Spleen (tissue), 11 donors: ENCODE results near the gene GADD45B. TPM values are rescaled to one million over a fixed set of nuclear protein-coding genes. Genes with fewer than 3 reads are reported as not detected.

Source experiments
- DNase-seq: peaks from one replicate; pipeline ENCODE4 v3.0.0-alpha.2; 2020
- H3K27ac ChIP-seq, 8 donors: fragments of 200-600 bp; sonication (generic) in 7 of 8; 1 replicate in 4 of 8; 2 replicates in 4 of 8; pipeline versions ENCODE4 v1.5.0 to v1.8.0; 2016 to 2021; ENCODE audit warnings: inconsistent platforms in 4 of 8, mild to moderate bottlenecking in 4 of 8, moderate library complexity in 1 of 8
- H3K27me3 ChIP-seq, 7 donors: fragments of 200-600 bp; sonication (generic) in 6 of 7; replicated peaks in 1 of 7; 1 replicate in 4 of 7; 2 replicates in 3 of 7; pipeline versions ENCODE4 v1.5.0 to v1.8.0; 2016 to 2021; ENCODE audit warnings: inconsistent platforms in 3 of 7, mild to moderate bottlenecking in 1 of 7
- H3K36me3 ChIP-seq, 6 donors: fragments of 200-600 bp; sonication (generic) in 5 of 6; 1 replicate in 4 of 6; 2 replicates in 2 of 6; pipeline versions ENCODE4 v1.5.0 to v1.8.0; 2016 to 2021; ENCODE audit warnings: inconsistent platforms in 2 of 6
- H3K4me1 ChIP-seq, 6 donors: fragments of 200-600 bp; sonication (generic) in 5 of 6; 1 replicate in 3 of 6; 2 replicates in 3 of 6; pipeline versions ENCODE4 v1.5.0 to v1.8.0; 2016 to 2021; ENCODE audit warnings: inconsistent platforms in 3 of 6
- H3K4me3 ChIP-seq, 8 donors: fragments of 200-600 bp; sonication (generic) in 7 of 8; 1 replicate in 4 of 8; 2 replicates in 4 of 8; pipeline versions ENCODE4 v1.5.0 to v1.8.0; 2016 to 2021; ENCODE audit warnings: inconsistent platforms in 4 of 8, mild to moderate bottlenecking in 4 of 8, moderate library complexity in 2 of 8
- H3K9me3 ChIP-seq, 8 donors: fragments of 200-600 bp; sonication (generic) in 7 of 8; 1 replicate in 4 of 8; 2 replicates in 4 of 8; pipeline versions ENCODE4 v1.5.0 to v1.8.0; 2016 to 2021; ENCODE audit warnings: inconsistent platforms in 4 of 8
- CTCF ChIP-seq, 11 experiments: fragments of 200-600 bp in 7 of 11; fragments of 450-650 bp in 4 of 11; sonication (generic) in 4 of 11; IDR thresholded peaks in 8 of 11; conservative IDR thresholded peaks in 3 of 11; 1 replicate in 7 of 11; 2 replicates in 4 of 11; pipeline versions ENCODE4 v1.4.0 to v1.8.0; 2016 to 2021; ENCODE audit warnings: antibody characterized with exemption in 11 of 11, inconsistent platforms in 4 of 11, mild to moderate bottlenecking in 1 of 11
- POLR2A ChIP-seq, 3 donors: fragments of 450-650 bp; IDR thresholded peaks; one replicate each; pipeline ENCODE4 v1.5.1; 2017; ENCODE audit warnings: antibody characterized with exemption in 3 of 3, mild to moderate bottlenecking in 1 of 3
- POLR2AphosphoS5 ChIP-seq, 3 donors: sonication (generic); formaldehyde crosslinking; IDR thresholded peaks; one replicate each; pipeline ENCODE4 v1.5.1; 2017; ENCODE audit warnings: antibody characterized with exemption in 3 of 3
- WGBS, 5 donors: extraction: QIAGEN DNeasy Blood & Tissue Kit in 3 of 5; methylation state at CpG; one replicate each; pipeline versions ENCODE4 v1.1.5 to v1.1.7; 2013 to 2018; 5-methylcytosine and 5-hydroxymethylcytosine counted together
- intact Hi-C: fragments of 100-400 bp; cut with DNase I; formaldehyde crosslinking; loops from one replicate; pipeline ENCODE4 v1.15.0; 2023; ENCODE audit warnings: low total_unique reads
- polyA plus RNA-seq, 3 donors: library from polyadenylated mRNA; stranded (reverse); fragments of 200-250 nt; gene quantifications; one replicate each; pipeline ENCODE4 v1.2.1, GENCODE V29; 2013
- total RNA-seq, 7 donors: library from RNA; depleted of rRNA in 3 of 7; stranded (reverse); fragments of >200 nt in 3 of 7; fragmentation: NEBNext Ultra II Directional in 4 of 7; extraction: Animal tissue kit (Norgen Biotek cat#: 25700) in 4 of 7; gene quantifications; one replicate each; pipeline versions ENCODE4 v1.1.0 to v1.2.1, GENCODE V29; 2016 to 2021
- donor health status: healthy with polysubstance abuse.
- donor health status: DM: no; HTN: no; CAD: no; lungs with moderate emphysema.
- donor health status: DM: no; HTN: no; CAD: no.
- donor health status: Bipolar disorder and iron deficiency.
- donor health status: healthy.
- donor health status: DM: no; HTN: no; CAD: no.
- donor health status: DM: yes; HTN: yes; CAD: no.

GADD45B gene
- total and polyA plus RNA-seq, 10 donors = 40.6 to 114 (median 75.8) TPM

GRCh38 chr19:2482354-2483038 is 6.6 kb downstream of the GADD45B start:
- H3K4me3 ChIP-seq = no peak overlapping the region
- WGBS, 5 donors = 74 to 84% (median 77%) methylated on average over 12 of the region's 12 CpGs
- TF ChIP-seq POLR2AphosphoS5 (IDR thresholded peaks at IDR 0.05) = no peak
- no peak for TF ChIP-seq POLR2A (IDR thresholded peaks at IDR 0.05)
- TF ChIP-seq CTCF (IDR thresholded peaks at IDR 0.05 in 8 of 11, conservative IDR thresholded peaks at IDR 0.05 in 3 of 11) = no peak
- peaks cover 0 to 31% (median 25%) of the 10 kb centered on the region in 8 donors for H3K9me3 ChIP-seq
- DNase-seq = no peak
- H3K27ac ChIP-seq = no peak overlapping the region
- H3K4me1 ChIP-seq = peaks cover 0 to 37% (median 25%) of the 10 kb centered on the region in 6 donors
- H3K36me3 ChIP-seq = peaks cover 0 to 9% (median 5%) of the 10 kb centered on the region in 6 donors
- H3K27me3 ChIP-seq = no peaks in the 10 kb centered on the region
- intact Hi-C loops = no loop called here

- peaks cover 0 to 3% (median 0%) of the 10 kb centered on the region in 6 donors for H3K36me3 ChIP-seq
- peaks cover 0 to 31% (median 25%) of the 10 kb centered on the region in 8 donors for H3K9me3 ChIP-seq
- H3K4me3 ChIP-seq = no peak overlapping the region
- H3K4me1 ChIP-seq = peaks cover 5 to 37% (median 24%) of the 10 kb centered on the region in 6 donors
- DNase-seq = no peak
- H3K27ac ChIP-seq = no peak overlapping the region
- WGBS, 5 donors = 81 to 90% (median 87%) methylated on average over 6 of the region's 6 CpGs
- intact Hi-C loops = no loop called here
- H3K27me3 ChIP-seq = peaks cover 0 to 4% (median 2%) of the 10 kb centered on the region in 7 donors
- no peak for TF ChIP-seq CTCF (IDR thresholded peaks at IDR 0.05 in 8 of 11, conservative IDR thresholded peaks at IDR 0.05 in 3 of 11)
- TF ChIP-seq POLR2AphosphoS5 (IDR thresholded peaks at IDR 0.05) = no peak
- TF ChIP-seq POLR2A (IDR thresholded peaks at IDR 0.05) = no peak
Observed at GRCh38 chr19:2483084-2483483, 7.2 kb downstream of the GADD45B start.

- H3K36me3 ChIP-seq = no peaks in the 10 kb centered on the region
- no peak for DNase-seq
- TF ChIP-seq POLR2AphosphoS5 (IDR thresholded peaks at IDR 0.05) = no peak
- no peak for TF ChIP-seq CTCF (IDR thresholded peaks at IDR 0.05 in 8 of 11, conservative IDR thresholded peaks at IDR 0.05 in 3 of 11)
- H3K9me3 ChIP-seq = peaks cover 0 to 31% (median 25%) of the 10 kb centered on the region in 8 donors
- no peak overlapping the region for H3K4me3 ChIP-seq
- WGBS, 5 donors = 79 to 94% (median 94%) methylated on average over 4 of the region's 4 CpGs
- H3K4me1 ChIP-seq = peaks cover 10 to 37% (median 24%) of the 10 kb centered on the region in 6 donors
- H3K27me3 ChIP-seq = peaks cover 0 to 10% (median 8%) of the 10 kb centered on the region in 7 donors
- intact Hi-C loops = no loop called here
- H3K27ac ChIP-seq = no peak overlapping the region
Observed at GRCh38 chr19:2483484-2484151, 7.7 kb downstream of the GADD45B start.
